A549 treated with Mapracorat at 1 μM for 4 hours (cell line): Measurements from ENCODE around the gene RAB6A. TPM values are rescaled to one million over a fixed set of nuclear protein-coding genes. Genes with fewer than 3 reads are reported as not detected.

Source experiments
- total RNA-seq: library from RNA; stranded (reverse); fragments of 200-300 nt; extraction: Qiagen RNA extraction; gene quantifications from 5 replicates; pipeline ENCODE4 v1.2.3, GENCODE V29; 2022

RAB6A gene
- 51.8 to 63.5 TPM (median 62.0 TPM) in 5 replicates for total RNA-seq

DNA sequence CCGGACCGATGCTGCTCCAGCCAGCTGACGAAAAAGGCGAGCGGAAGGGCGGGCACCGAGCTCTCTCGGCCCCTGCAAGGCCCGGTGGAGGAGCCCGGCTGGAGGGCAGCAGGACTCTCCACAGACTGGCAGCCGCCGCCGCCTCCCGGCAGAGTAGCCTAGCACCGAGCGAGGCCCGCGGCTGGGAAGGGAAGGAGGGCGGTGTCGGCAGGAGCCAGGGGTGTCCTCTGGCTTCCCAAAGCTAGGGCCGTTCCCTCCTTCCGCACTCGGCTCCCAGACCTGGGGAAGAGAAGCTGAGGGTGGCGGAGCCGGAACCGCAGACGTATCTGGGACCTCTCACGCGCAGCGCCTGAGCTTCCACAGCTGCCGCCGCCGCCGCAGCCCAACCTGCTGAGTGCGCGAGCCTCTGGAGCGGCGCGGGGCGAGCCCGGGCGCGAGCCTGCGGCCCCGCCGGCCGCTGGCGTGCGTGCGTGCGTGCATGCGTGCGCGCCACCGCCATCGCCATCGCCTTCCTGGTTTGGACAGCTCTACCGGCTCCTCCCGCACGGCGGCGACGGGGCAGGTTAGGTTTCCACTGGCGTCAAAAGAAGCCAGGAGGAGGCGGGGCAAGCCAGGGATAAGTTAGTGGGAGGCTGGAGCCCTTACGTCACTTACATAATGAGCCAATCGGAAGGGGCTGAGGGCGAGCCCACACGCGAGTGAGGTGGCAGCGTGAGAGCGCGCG, at the start of gene RAB6A:
Gene RAB6A, minus strand, starts transcription at position 396 of the 724 bp plus-strand sequence. CDS start 439 bp downstream, outside the sequence.

DNA sequence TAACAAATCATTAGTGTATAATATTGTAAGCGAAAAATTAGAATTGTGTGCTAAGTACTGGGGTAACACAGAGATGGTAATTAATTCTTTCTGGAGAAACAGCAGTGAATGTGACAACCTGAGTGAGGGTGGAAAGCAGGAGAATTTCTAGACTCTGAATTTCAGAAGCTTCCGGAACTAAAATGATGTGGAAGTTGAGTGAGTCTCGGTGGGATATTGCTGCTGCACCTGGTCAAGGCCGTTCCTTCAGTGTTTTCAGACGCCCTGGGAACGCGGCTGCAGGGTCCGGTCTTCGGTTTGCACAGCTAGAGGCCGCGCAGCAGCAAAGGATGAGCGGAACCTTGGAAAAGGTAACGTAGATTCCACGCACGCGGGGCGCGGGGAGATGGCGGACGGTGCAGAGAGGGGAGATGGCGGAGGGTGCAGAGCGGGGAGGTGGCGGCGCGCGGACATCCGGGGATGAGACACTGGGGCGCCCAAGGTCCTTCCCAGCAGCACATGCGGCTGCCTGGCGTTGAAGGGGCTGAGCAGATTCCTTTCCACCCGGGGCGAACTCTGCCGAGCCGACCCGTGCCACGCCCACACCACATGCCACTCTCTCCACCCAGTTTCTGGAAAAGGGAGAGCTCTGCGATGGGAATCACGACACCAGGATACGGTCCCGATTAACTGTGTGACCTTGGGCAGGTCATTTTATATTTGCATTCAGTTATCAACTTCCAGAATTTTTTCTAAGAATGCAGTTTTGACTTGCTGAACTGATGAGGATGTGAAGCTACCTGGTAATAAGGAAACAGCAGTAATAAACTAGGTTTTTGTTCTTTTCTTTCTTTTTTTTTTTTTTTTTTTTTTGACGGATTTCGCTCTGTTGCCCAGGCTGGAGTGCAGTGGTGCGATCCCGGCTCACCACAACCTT, 27.0 kb upstream of the RAB6A start, which contains the start of gene MRPL48:
Gene MRPL48, plus strand, starts transcription at position 232 of the 916 bp plus-strand sequence. Its CDS starts 98 bp downstream, at position 330.

DNA sequence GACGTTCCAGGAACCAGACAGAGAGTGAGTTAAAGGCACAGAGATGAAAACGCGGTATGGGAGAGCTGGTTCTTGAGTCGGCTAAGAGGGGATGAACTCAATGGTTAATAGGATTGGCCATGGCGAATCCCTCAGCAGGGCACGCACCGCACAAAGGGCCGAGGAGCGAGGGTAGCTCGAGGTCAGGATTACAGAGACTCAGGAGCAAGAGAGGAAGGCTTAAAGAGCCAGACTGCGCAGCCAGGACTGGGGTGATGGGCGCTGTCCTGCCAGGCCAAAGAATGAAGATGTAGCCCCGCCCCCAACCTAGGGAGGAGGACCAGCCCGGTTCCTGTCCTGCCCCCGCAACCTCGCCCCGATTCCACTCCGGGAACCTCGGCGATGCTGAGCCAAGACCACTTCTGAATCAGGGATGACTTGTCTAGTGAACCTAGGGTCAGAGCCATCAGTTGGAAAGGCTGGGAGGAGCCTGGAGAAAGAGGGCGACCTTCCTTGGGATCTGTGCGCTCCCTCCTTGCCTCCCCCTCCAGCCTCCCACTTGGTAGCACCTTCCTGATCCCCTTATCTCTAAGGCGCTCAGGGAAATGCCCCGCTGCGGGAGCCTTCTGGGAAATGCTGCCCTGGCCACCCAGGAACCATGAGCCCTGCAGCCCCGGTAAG, 114.8 kb downstream of the RAB6A start, which contains the start of gene PLEKHB1:
Gene PLEKHB1, plus strand, starts transcription at position 610 of the 660 bp plus-strand sequence. Its CDS starts 28 bp downstream, at position 638.

Other genes starting within 250 kb of the RAB6A start
- gene FAM168A, start 163.0 kb downstream of the RAB6A start, total RNA-seq = 10.3 to 14.7 TPM (median 13.4 TPM) in 5 replicates
- 0.73 to 1.5 TPM (median 0.86 TPM) in 5 replicates for gene PLEKHB1, start 114.5 kb downstream of the RAB6A start, total RNA-seq
- 43.5 to 51.3 TPM (median 48.0 TPM) in 5 replicates for gene MRPL48, start 26.8 kb upstream of the RAB6A start, total RNA-seq
- 124 to 139 TPM (median 130 TPM) in 5 replicates for gene COA4, start 115.8 kb upstream of the RAB6A start, total RNA-seq
- gene PAAF1, start 115.9 kb upstream of the RAB6A start, total RNA-seq = 10.3 to 13.0 TPM (median 11.9 TPM) in 5 replicates
- gene DNAJB13, start 190.0 kb upstream of the RAB6A start, total RNA-seq = 0.30 to 0.81 TPM (median 0.51 TPM) in 5 replicates
- 79.3 to 96.8 TPM (median 84.6 TPM) in 5 replicates for gene UCP2, start 221.8 kb upstream of the RAB6A start, total RNA-seq
- 1.2 to 1.7 TPM (median 1.3 TPM) in 5 replicates for gene UCP3, start 248.0 kb upstream of the RAB6A start, total RNA-seq